K562 (cell line): ENCODE results near the gene ZNF146. TPM values are rescaled to one million over a fixed set of nuclear protein-coding genes. Genes with fewer than 3 reads are reported as not detected.

ENCODE experiments used
- ATAC-seq: fragments of 200-7000 bp; cut with Tn5 transposase; 3 replicates; pipeline ENCODE4 v1.9.1; 2020; ENCODE audit warnings: moderate library complexity
- BruUV-seq: library from RNA; stranded (reverse); fragments of 400-500 nt; replicated peaks from 2 replicates; lab custom pipeline; 2021; lab: Mats Ljungman, UMichigan
- CTCF ChIA-PET: fragments of 300-600 bp; formaldehyde crosslinking; extraction: SDS; loops from one replicate; lab custom pipeline; 2021; ENCODE audit warnings: low intra/inter-chr PET ratio; lab: Yijun Ruan, JAX
- POLR2A ChIA-PET: fragments of 300-600, 350-650 bp; sonication (Branson Sonifier 250); formaldehyde crosslinking; extraction: SDS; loops from one replicate; lab custom pipeline; 2021; ENCODE audit warnings: antibody characterized with exemption, inconsistent platforms; lab: Yijun Ruan, JAX
- DNase-seq, 4 experiments: peaks; one replicate each; pipeline versions ENCODE4 v3.0.0 to v3.0.0-alpha.2; 2011 to 2018; ENCODE audit warnings: low spot score in 3 of 4, mixed read lengths in 3 of 4; ENCODE audit errors: extremely low read depth in 1 of 4
- FAIRE-seq: peaks from 2 replicates; lab custom pipeline; 2011; peaks lifted over from hg19 to GRCh38; lab: Jason Lieb, UNC
- H2AFZ ChIP-seq: 2 replicates; pipeline ENCODE4 v1.6.0; 2011; ENCODE audit warnings: low read depth, low read length, control low read depth, inconsistent platforms
- H3K27ac ChIP-seq: fragments of 200-600 bp; 3 replicates; pipeline ENCODE4 v1.8.0; 2011; ENCODE audit warnings: low read depth, mild to moderate bottlenecking, control low read depth, inconsistent platforms, low read length, moderate library complexity, mixed read lengths; ENCODE audit errors: extremely low read depth
- H3K27me3 ChIP-seq, 2 experiments: fragments of 300-600 bp in 1 of 2; 2 replicates in 1 of 2; 3 replicates in 1 of 2; pipeline versions ENCODE4 v1.6.0 to v1.8.0; 2011; ENCODE audit warnings: inconsistent platforms in 2 of 2, low read length in 2 of 2, mild to moderate bottlenecking in 1 of 2, mixed read lengths in 1 of 2, moderate library complexity in 1 of 2; ENCODE audit not compliant: control insufficient read depth in 2 of 2, insufficient read depth in 2 of 2
- H3K36me3 ChIP-seq: fragments of 300-600 bp; 3 replicates; pipeline ENCODE4 v1.8.0; 2011; ENCODE audit warnings: mild to moderate bottlenecking, low read length, inconsistent platforms; ENCODE audit not compliant: control insufficient read depth, insufficient read depth
- H3K4me1 ChIP-seq, 2 experiments: fragments of 200-600 bp in 1 of 2; replicated peaks in 1 of 2; 2 replicates in 1 of 2; 3 replicates in 1 of 2; pipeline versions ENCODE4 v1.5.1 to v1.8.0; 2011; ENCODE audit warnings: inconsistent platforms in 2 of 2, low read length in 2 of 2, mild to moderate bottlenecking in 1 of 2, mixed read lengths in 1 of 2, moderate library complexity in 1 of 2; ENCODE audit not compliant: control insufficient read depth in 2 of 2, insufficient read depth in 2 of 2
- H3K4me2 ChIP-seq: 2 replicates; pipeline ENCODE4 v1.6.1; 2011; ENCODE audit warnings: low read length, control low read depth, inconsistent platforms, mixed read lengths; ENCODE audit not compliant: insufficient read depth
- H3K4me3 ChIP-seq: fragments of 200-600 bp; sonication (generic), shearing (Covaris generic); 2 replicates; pipeline ENCODE4 v1.5.1; 2016; ENCODE audit warnings: control low read depth, inconsistent platforms
- H3K79me2 ChIP-seq: fragments of 200-600 bp; 3 replicates; pipeline ENCODE4 v1.8.0; 2011; ENCODE audit warnings: low read length, inconsistent platforms; ENCODE audit not compliant: control insufficient read depth, insufficient read depth
- H3K9ac ChIP-seq, 2 experiments: 2 replicates each; pipeline versions ENCODE4 v1.6.0 to v1.6.1; 2011; ENCODE audit warnings: low read depth in 2 of 2, low read length in 2 of 2, control low read depth in 1 of 2, inconsistent platforms in 1 of 2, mild to moderate bottlenecking in 1 of 2, mixed read lengths in 1 of 2; ENCODE audit not compliant: insufficient read depth in 1 of 2
- H3K9me1 ChIP-seq: one replicate; pipeline ENCODE4 v1.6.0; 2011; ENCODE audit warnings: inconsistent platforms, mild to moderate bottlenecking, low read length, moderate library complexity; ENCODE audit not compliant: control insufficient read depth, insufficient read depth
- H3K9me3 ChIP-seq: replicated peaks from 2 replicates; pipeline ENCODE4 v1.5.1; 2011; ENCODE audit warnings: low read depth, low read length, inconsistent platforms; ENCODE audit not compliant: control insufficient read depth, insufficient read depth
- H4K20me1 ChIP-seq: replicated peaks from 2 replicates; pipeline ENCODE4 v1.6.1; 2011; ENCODE audit warnings: low read length, inconsistent platforms, mixed read lengths; ENCODE audit not compliant: control insufficient read depth, insufficient read depth
- BMI1 ChIP-seq: fragments of 150-350 bp; IDR thresholded peaks from 2 replicates; pipeline ENCODE4 v1.6.1; 2014; ENCODE audit warnings: low read length
- CBX8 ChIP-seq: fragments of 200-600 bp; sonication (generic); IDR thresholded peaks from 2 replicates; pipeline ENCODE4 v1.6.1; 2012; ENCODE audit warnings: borderline replicate concordance, mixed run types, low read depth, mild to moderate bottlenecking, moderate library complexity, mixed read lengths, low read length, control low read depth, inconsistent platforms; ENCODE audit not compliant: poor library complexity, severe bottlenecking; ENCODE audit errors: extremely low read depth
- DLX4 ChIP-seq: fragments of 250-450 bp; sonication (Bioruptor Pico); IDR thresholded peaks from 2 replicates; pipeline ENCODE4 v1.6.1; 2021; ENCODE audit warnings: mild to moderate bottlenecking
- DNMT1 ChIP-seq: fragments of 450-650 bp; IDR thresholded peaks from 2 replicates; pipeline ENCODE4 v1.6.1; 2016; ENCODE audit warnings: antibody characterized with exemption, mild to moderate bottlenecking
- FOSL1 ChIP-seq: fragments of 200-800 bp; sonication (Bioruptor generic); conservative IDR thresholded peaks from 2 replicates; pipeline ENCODE4 v1.6.1; 2016; ENCODE audit warnings: missing genetic modification characterization, missing compliant biosample characterization
- FOXK1 ChIP-seq: sonication (generic); formaldehyde crosslinking; IDR thresholded peaks from 2 replicates; pipeline ENCODE4 v1.8.0; 2022; ENCODE audit warnings: missing genetic modification reagents, mild to moderate bottlenecking, borderline replicate concordance
- HDAC6 ChIP-seq: IDR thresholded peaks from 2 replicates; pipeline ENCODE4 v1.6.1; 2012; ENCODE audit warnings: low read depth, mild to moderate bottlenecking, control low read depth, inconsistent platforms, low read length, moderate library complexity
- NFXL1 ChIP-seq: fragments of 450-650 bp; formaldehyde crosslinking; IDR thresholded peaks from 2 replicates; pipeline ENCODE4 v1.4.0; 2021; ENCODE audit warnings: mild to moderate bottlenecking
- NR2C2 ChIP-seq, 2 experiments: fragments of 200-800 bp in 1 of 2; sonication (Bioruptor generic) in 1 of 2; sonication (generic) in 1 of 2; formaldehyde crosslinking in 1 of 2; IDR thresholded peaks; 2 replicates each; pipeline versions ENCODE4 v1.6.1 to v1.8.0; 2016 to 2022; ENCODE audit warnings: mild to moderate bottlenecking in 1 of 2, missing compliant biosample characterization in 1 of 2, missing genetic modification characterization in 1 of 2, missing genetic modification reagents in 1 of 2
- PCBP2 ChIP-seq: fragments of 200-400 bp; formaldehyde crosslinking; IDR thresholded peaks from 2 replicates; pipeline ENCODE4 v1.6.1; 2018; ENCODE audit warnings: low read length, low read depth, mild to moderate bottlenecking, moderate library complexity; ENCODE audit not compliant: poor library complexity, severe bottlenecking
- STAT5A ChIP-seq: IDR thresholded peaks from 2 replicates; pipeline ENCODE4 v1.6.1; 2012; ENCODE audit warnings: low read length, inconsistent platforms, borderline replicate concordance
- TAF15 ChIP-seq: fragments of 200-400 bp; formaldehyde crosslinking; IDR thresholded peaks from 2 replicates; pipeline ENCODE4 v1.6.1; 2017; ENCODE audit warnings: mild to moderate bottlenecking, low read depth, low read length, moderate library complexity
- TBL1XR1 ChIP-seq, 2 experiments: IDR thresholded peaks; 2 replicates each; pipeline ENCODE4 v1.6.1; 2012; ENCODE audit warnings: improper control_type of control experiment in 2 of 2, low read length in 2 of 2, mild to moderate bottlenecking in 1 of 2
- ZNF780A ChIP-seq: fragments of 250-450 bp; sonication (Bioruptor Pico); IDR thresholded peaks from 2 replicates; pipeline ENCODE4 v1.5.0; 2021; ENCODE audit warnings: mild to moderate bottlenecking
- ZSCAN29 ChIP-seq: fragments of 450-650 bp; IDR thresholded peaks from 2 replicates; pipeline ENCODE4 v1.6.1; 2017
- WGBS: fragments of 100-300 bp; shearing (Covaris generic); methylation state at CpG from one replicate; pipeline ENCODE4 v1.1.6; 2016; ENCODE audit warnings: low coverage, mixed read lengths; ENCODE audit not compliant: insufficient coverage; ENCODE audit errors: missing lambda C conversion rate; 5-methylcytosine and 5-hydroxymethylcytosine counted together
- in situ Hi-C: fragments of 300-500 bp; cut with MboI; formaldehyde crosslinking; loops from 4 replicates; pipeline ENCODE4 v1.15.0; 2018; ENCODE audit warnings: inconsistent platforms, mixed read lengths
- intact Hi-C: fragments of 100-400 bp; cut with micrococcal nuclease; formaldehyde crosslinking; loops from 2 replicates; pipeline ENCODE4 v1.14.2; 2022
- polyA plus RNA-seq, 8 experiments: library from polyadenylated mRNA; depleted of rRNA in 4 of 8; stranded (reverse) in 5 of 8; unstranded in 3 of 8; fragments of >200 nt; fragmentation: Nextera tagmentation in 2 of 8; fragmentation: Illumina TruSeq in 1 of 8; extraction: Ambion mirVana in 2 of 8; extraction: Trizol in 1 of 8; gene quantifications; 2 replicates each; pipeline versions ENCODE4 v1.2.1 to v1.2.3, GENCODE V29; 2011 to 2014; ENCODE audit warnings: inconsistent platforms in 1 of 8, missing spikeins in 1 of 8
- total RNA-seq, 7 experiments: library from RNA; depleted of rRNA in 6 of 7; stranded (reverse); fragments of >200 nt in 6 of 7; fragmentation: Illumina TruSeq in 2 of 7; extraction: Trizol in 2 of 7; gene quantifications; 2 replicates each; pipeline versions ENCODE4 v1.2.1 to v1.2.3, GENCODE V29; 2011 to 2021; ENCODE audit warnings: low replicate concordance in 1 of 7

ZNF146 gene
- total and polyA plus RNA-seq, 9 of the 15 experiments (the other 6 are each of a cell fraction or from before 2014, with no cell fraction given) = 36.2 to 195 (median 116) TPM

GRCh38 chr19:36201684-36202083 is 13.2 kb upstream of the ZNF146 start:
- H3K79me2 ChIP-seq = no peaks in the 10 kb centered on the region
- in situ Hi-C loops (no loop called here), intact Hi-C loops (no loop called here)
- 47% methylated on average over 6 of the region's 6 CpGs for WGBS
- ChIA-PET CTCF (no interaction called here), POLR2A (interaction anchor here (0.6 kb wide), 1 partner anchor 14 kb away, joined by 3 read pairs; no protein-coding TSS in a partner anchor)
- no peak overlapping the region for H3K9ac ChIP-seq
- FAIRE-seq (no peak), DNase-seq (no peak), ATAC-seq (no peak)
- H3K27ac ChIP-seq = no peak overlapping the region
- H3K4me3 ChIP-seq = no peak overlapping the region
- no peak overlapping the region for H3K4me2 ChIP-seq
- H4K20me1 ChIP-seq = no peaks in the 10 kb centered on the region
- no peaks in the 10 kb centered on the region for H3K27me3 ChIP-seq
- H3K9me3 ChIP-seq = no peaks in the 10 kb centered on the region
- H3K36me3 ChIP-seq = no peaks in the 10 kb centered on the region
- TF ChIP-seq TAF15 (no peak), DNMT1 (no peak), FOXK1 (CRISPR knock-in tag) (no peak), NFXL1 (no peak), DLX4 (CRISPR knock-in tag) (no peak), CBX8 (no peak), ZNF780A (CRISPR knock-in tag) (no peak), STAT5A (no peak), PCBP2 (no peak), BMI1 (no peak), NR2C2 (CRISPR knock-in tag; IDR thresholded peaks at IDR 0.05) (no peak), NR2C2 (tag; IDR thresholded peaks at IDR 0.05) (no peak), TBL1XR1 (IDR thresholded peaks at IDR 0.05; ENCODE audit: low read length in 2 of 2) (no peak), HDAC6 (no peak), FOSL1 (tag) (no peak), ZSCAN29 (no peak)
- BruUV-seq = no TSS peak
- H2AFZ ChIP-seq = no peak overlapping the region
- no peaks in the 10 kb centered on the region for H3K4me1 ChIP-seq
- no peaks in the 10 kb centered on the region for H3K9me1 ChIP-seq
